Measurements from ENCODE around the gene FBXO36.

DNA sequence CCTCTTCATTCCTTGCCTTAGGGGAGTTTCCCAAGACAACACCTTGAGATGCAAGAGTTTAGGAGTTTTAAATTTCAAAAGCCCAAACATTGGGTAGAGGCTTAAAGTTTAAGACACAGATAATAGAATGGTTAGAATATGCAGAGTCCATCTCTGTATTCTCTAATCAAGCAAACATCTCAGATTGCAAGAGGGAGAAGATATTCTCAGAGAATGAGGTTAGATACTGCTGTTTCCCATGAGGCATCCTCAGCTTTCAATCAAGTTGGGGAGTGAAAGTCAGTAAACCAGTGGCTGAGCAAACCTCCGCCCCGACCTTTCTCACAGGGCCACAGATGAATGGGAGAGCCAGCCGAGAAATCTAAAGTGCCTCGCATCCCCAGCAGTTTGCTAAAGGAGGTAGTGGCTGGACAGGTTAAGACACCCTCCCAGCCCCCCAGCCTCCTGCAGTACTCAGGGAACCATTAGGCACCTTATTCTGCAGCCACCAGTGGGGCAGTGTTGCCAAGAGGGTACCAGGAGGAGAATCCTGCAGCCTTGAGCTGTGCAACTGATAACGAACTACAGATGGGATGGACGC lies 30.0 kb downstream of the FBXO36 start:
- TF ChIP-seq POLR2AphosphoS5 (IDR thresholded peaks at IDR 0.05; ENCODE audit: low read depth): no peak
- TF ChIP-seq CTCF (conservative IDR thresholded peaks at IDR 0.05; ENCODE audit: low read depth in 2 of 2): no peak
- no peak for TF ChIP-seq REST (IDR thresholded peaks at IDR 0.05; ENCODE audit: unreplicated experiment)
